ENCODE results near the gene GATB.
A peak's percentile ranks its signal among the peaks of the same experiment; 100 is the strongest.

The GATB gene

GRCh38 chr4:151656058-151656457 is 104.7 kb downstream of the GATB start:
- no peak overlapping the region for H3K27ac ChIP-seq
- no peak for TF ChIP-seq CTCF (conservative IDR thresholded peaks at IDR 0.05)
- TF ChIP-seq ZFX (IDR thresholded peaks at IDR 0.05), result no peak

- no peak overlapping the region for H3K27ac ChIP-seq
- TF ChIP-seq ZFX (IDR thresholded peaks at IDR 0.05), result no peak
- TF ChIP-seq CTCF (conservative IDR thresholded peaks at IDR 0.05), result no peak
These were observed 107.3 kb downstream of the GATB start for GRCh38 chr4:151653548-151653918.

- TF ChIP-seq CTCF (conservative IDR thresholded peaks at IDR 0.05) (no peak), ZFX (IDR thresholded peaks at IDR 0.05) (no peak)
- H3K27ac ChIP-seq, result no peak overlapping the region
These were observed 107.8 kb downstream of the GATB start for GRCh38 chr4:151652841-151653547.

GRCh38 chr4:151651496-151651895 is 109.3 kb downstream of the GATB start:
- H3K27ac ChIP-seq, result no peak overlapping the region
- no peak for TF ChIP-seq CTCF (conservative IDR thresholded peaks at IDR 0.05)
- TF ChIP-seq ZFX (IDR thresholded peaks at IDR 0.05), result no peak

GRCh38 chr4:151649479-151649878 is 111.3 kb downstream of the GATB start:
- no peak overlapping the region for H3K27ac ChIP-seq
- TF ChIP-seq ZFX (IDR thresholded peaks at IDR 0.05), result no peak
- TF ChIP-seq CTCF (conservative IDR thresholded peaks at IDR 0.05), result no peak

GRCh38 chr4:151646322-151646721 is 114.5 kb downstream of the GATB start:
- no peak for TF ChIP-seq ZFX (IDR thresholded peaks at IDR 0.05)
- TF ChIP-seq CTCF (conservative IDR thresholded peaks at IDR 0.05), result no peak
- no peak overlapping the region for H3K27ac ChIP-seq

GRCh38 chr4:151644622-151645021 is 116.2 kb downstream of the GATB start:
- H3K27ac ChIP-seq, result no peak overlapping the region
- TF ChIP-seq ZFX (IDR thresholded peaks at IDR 0.05) (no peak), CTCF (conservative IDR thresholded peaks at IDR 0.05) (peak; percentile 64)

All from C4-2B (cell line).